AG04450 (cell line): ENCODE measurements around the gene GGT7. TPM values are rescaled to one million over a fixed set of nuclear protein-coding genes. Genes with fewer than 3 reads are reported as not detected.

Source experiments
- CTCF ChIA-PET: fragments of 300-600, 350-600 bp; formaldehyde crosslinking; extraction: SDS; loops from one replicate; lab custom pipeline; 2022; ENCODE audit warnings: antibody characterized with exemption, inconsistent platforms; lab: Charles Lee
- POLR2A ChIA-PET: fragments of 350-600 bp; formaldehyde crosslinking; extraction: SDS; loops from one replicate; lab custom pipeline; 2021; ENCODE audit warnings: antibody characterized with exemption, inconsistent platforms; lab: Yijun Ruan, JAX
- DNase-seq: peaks from one replicate; pipeline ENCODE4 v3.0.0-alpha.2; 2011; ENCODE audit warnings: low read depth, low spot score
- H3K27ac ChIP-seq: one replicate; pipeline ENCODE4 v1.5.1; 2012; ENCODE audit warnings: low read depth, low read length, control low read depth
- H3K27me3 ChIP-seq: one replicate; pipeline ENCODE4 v1.6.0; 2012; ENCODE audit warnings: low read length; ENCODE audit not compliant: control insufficient read depth, insufficient read depth
- H3K4me3 ChIP-seq: 2 replicates; pipeline ENCODE4 v1.5.1; 2011; ENCODE audit warnings: mild to moderate bottlenecking, low read depth, low read length, control low read depth
- H3K9me3 ChIP-seq: 2 replicates; pipeline ENCODE4 v1.5.1; 2012; ENCODE audit warnings: low read length; ENCODE audit not compliant: control insufficient read depth, insufficient read depth
- CTCF ChIP-seq: IDR thresholded peaks from 2 replicates; pipeline ENCODE4 v1.5.1; 2011; ENCODE audit warnings: low read depth, low read length, control low read depth, inconsistent platforms
- polyA plus RNA-seq: library from polyadenylated mRNA; depleted of rRNA; stranded (reverse); fragments of >200 nt; gene quantifications from 2 replicates; pipeline ENCODE4 v1.2.3, GENCODE V29; 2011

Gene GGT7
- polyA plus RNA-seq, 1 experiment = 12.1 TPM

GRCh38 chr20:34861386-34862084, 11.1 kb downstream of the GGT7 start:
- POLR2A ChIA-PET = interaction anchor here (0.6 kb wide), 1 partner anchor 65 kb away, joined by 3 read pairs; no protein-coding TSS in a partner anchor
- no peaks in the 10 kb centered on the region for H3K27me3 ChIP-seq
- H3K4me3 ChIP-seq = no peak overlapping the region
- H3K9me3 ChIP-seq = no peaks in the 10 kb centered on the region; the same call in 1 of the 2 replicates
- no peak overlapping the region for H3K27ac ChIP-seq
- DNase-seq = no peak
- no peak for TF ChIP-seq CTCF
- CTCF ChIA-PET = interaction anchor here (2.1 kb wide), 1 partner anchor 11 kb away, joined by 7 read pairs; the partner anchor contains the start of gene GGT7

GRCh38 chr20:34859826-34860545, 12.7 kb downstream of the GGT7 start:
- H3K9me3 ChIP-seq = no peaks in the 10 kb centered on the region; the same call in 1 of the 2 replicates
- no peaks in the 10 kb centered on the region for H3K27me3 ChIP-seq
- TF ChIP-seq CTCF = no peak
- ChIA-PET POLR2A (no interaction called here), CTCF (no interaction called here)
- H3K27ac ChIP-seq = no peak overlapping the region
- no peak for DNase-seq
- H3K4me3 ChIP-seq = no peak overlapping the region

GRCh38 chr20:34859367-34859766, 13.3 kb downstream of the GGT7 start:
- CTCF ChIA-PET = no interaction called here
- H3K27ac ChIP-seq = no peak overlapping the region
- H3K27me3 ChIP-seq = no peaks in the 10 kb centered on the region
- POLR2A ChIA-PET = no interaction called here
- H3K9me3 ChIP-seq = no peaks in the 10 kb centered on the region; the same call in 1 of the 2 replicates
- no peak for DNase-seq
- no peak for TF ChIP-seq CTCF
- no peak overlapping the region for H3K4me3 ChIP-seq

GRCh38 chr20:34852298-34852697, 20.4 kb downstream of the GGT7 start:
- ChIA-PET CTCF (interaction anchor here (1.5 kb wide), 1 partner anchor 22 kb away, joined by 4 read pairs; no protein-coding TSS in a partner anchor), POLR2A (interaction anchor here (0.6 kb wide), 1 partner anchor 456 kb away, joined by 6 read pairs; no protein-coding TSS in a partner anchor)
- Histone ChIP-seq H3K27me3 (no peaks in the 10 kb centered on the region), H3K4me3 (no peak overlapping the region), H3K27ac (no peak overlapping the region), H3K9me3 (no peaks in the 10 kb centered on the region)
- no peak for TF ChIP-seq CTCF
- DNase-seq = no peak

- no peak for DNase-seq
- H3K4me3 ChIP-seq = no peak overlapping the region
- no peak overlapping the region for H3K27ac ChIP-seq
- H3K9me3 ChIP-seq = no peaks in the 10 kb centered on the region
- ChIA-PET POLR2A (no interaction called here), CTCF (no interaction called here)
- H3K27me3 ChIP-seq = no peaks in the 10 kb centered on the region
- no peak for TF ChIP-seq CTCF
These were observed 21.7 kb downstream of the GGT7 start for GRCh38 chr20:34850969-34851368.
